CD4-positive, alpha-beta T cell (primary cell): ENCODE measurements around the gene SCN3B. TPM values are rescaled to one million over a fixed set of nuclear protein-coding genes. Genes with fewer than 3 reads are reported as not detected.

Experiments used
- ATAC-seq: fragments of 200-7000 bp; cut with Tn5 transposase; one replicate; pipeline ENCODE4 v1.10.0; 2022; ENCODE audit warnings: mild to moderate bottlenecking; ENCODE audit not compliant: poor library complexity
- CTCF ChIA-PET: fragments of 350-600 bp; sonication (Branson Sonifier 250); formaldehyde crosslinking; loops from one replicate; lab custom pipeline; 2021; ENCODE audit warnings: antibody characterized with exemption, inconsistent platforms; lab: Charles Lee
- POLR2A ChIA-PET: fragments of 350-600 bp; sonication (Branson Sonifier 250); formaldehyde crosslinking; loops from one replicate; lab custom pipeline; 2021; ENCODE audit warnings: antibody characterized with exemption, inconsistent platforms; lab: Charles Lee
- DNase-seq, 14 experiments: peaks; one replicate each; pipeline ENCODE4 v3.0.0-alpha.2; 2013 to 2020; ENCODE audit warnings: mixed read lengths in 2 of 14
- H3K27ac ChIP-seq, 2 donors: one replicate each; pipeline versions ENCODE4 v1.5.1 to v1.7.0; 2013; ENCODE audit warnings: low read length in 2 of 2, low read depth in 1 of 2, mild to moderate bottlenecking in 1 of 2
- H3K27me3 ChIP-seq, 2 experiments: 1 replicate in 1 of 2; 2 replicates in 1 of 2; pipeline versions ENCODE4 v1.6.1 to v1.7.0; 2013; ENCODE audit warnings: low read length in 2 of 2, control low read depth in 1 of 2, mild to moderate bottlenecking in 1 of 2, moderate library complexity in 1 of 2; ENCODE audit not compliant: insufficient read depth in 2 of 2, control insufficient read depth in 1 of 2
- H3K36me3 ChIP-seq: one replicate; pipeline ENCODE4 v1.6.1; 2013; ENCODE audit warnings: low read length, control low read depth; ENCODE audit not compliant: insufficient read depth
- H3K4me1 ChIP-seq: one replicate; pipeline ENCODE4 v1.6.1; 2013; ENCODE audit warnings: low read length, control low read depth; ENCODE audit not compliant: insufficient read depth
- H3K4me3 ChIP-seq: one replicate; pipeline ENCODE4 v1.5.1; 2013; ENCODE audit warnings: mild to moderate bottlenecking, low read length, moderate library complexity
- H3K9me3 ChIP-seq, 2 experiments: 1 replicate in 1 of 2; 2 replicates in 1 of 2; pipeline versions ENCODE4 v1.6.1 to v1.7.0; 2013; ENCODE audit warnings: low read length in 2 of 2, mild to moderate bottlenecking in 2 of 2, control low read depth in 1 of 2, moderate library complexity in 1 of 2; ENCODE audit not compliant: control insufficient read depth in 1 of 2, insufficient read depth in 1 of 2
- H3K27ac Mint-ChIP-seq: one replicate; pipeline ENCODE4 v1.8.0; 2020; ENCODE audit warnings: mixed read lengths
- H3K27me3 Mint-ChIP-seq: one replicate; pipeline ENCODE4 v1.8.0; 2021; ENCODE audit warnings: mixed read lengths
- H3K36me3 Mint-ChIP-seq: one replicate; pipeline ENCODE4 v1.8.0; 2021; ENCODE audit warnings: low read depth, mixed read lengths
- H3K4me1 Mint-ChIP-seq: one replicate; pipeline ENCODE4 v1.8.0; 2021; ENCODE audit warnings: low read depth, mixed read lengths
- H3K4me3 Mint-ChIP-seq: one replicate; pipeline ENCODE4 v1.8.0; 2020; ENCODE audit warnings: mild to moderate bottlenecking, mixed read lengths
- H3K9me3 Mint-ChIP-seq: one replicate; pipeline ENCODE4 v1.8.0; 2020; ENCODE audit warnings: mixed read lengths
- intact Hi-C, 2 experiments: fragments of 100-400 bp; cut with DNase I in 1 of 2; cut with micrococcal nuclease in 1 of 2; formaldehyde crosslinking; loops; one replicate each; pipeline versions ENCODE4 v1.15.1 to v1.9.0; 2023 to 2025; cut with DNase I, micrococcal nuclease
- total RNA-seq, 174 experiments: library from RNA in 2 of 174; stranded (reverse) in 2 of 174; gene quantifications; one replicate each; pipeline ENCODE4 v1.2.3 and lab custom pipeline; 2021 to 2026
- TF ChIP-seq, protein P1 (sequence below): fragments of 200-600 bp; IDR thresholded peaks from one replicate; pipeline ENCODE4 v1.8.0; 2022; ENCODE audit warnings: antibody characterized with exemption, mild to moderate bottlenecking

SCN3B gene
- total RNA-seq, 2 experiments from 2014 or later: not detected

DNA sequence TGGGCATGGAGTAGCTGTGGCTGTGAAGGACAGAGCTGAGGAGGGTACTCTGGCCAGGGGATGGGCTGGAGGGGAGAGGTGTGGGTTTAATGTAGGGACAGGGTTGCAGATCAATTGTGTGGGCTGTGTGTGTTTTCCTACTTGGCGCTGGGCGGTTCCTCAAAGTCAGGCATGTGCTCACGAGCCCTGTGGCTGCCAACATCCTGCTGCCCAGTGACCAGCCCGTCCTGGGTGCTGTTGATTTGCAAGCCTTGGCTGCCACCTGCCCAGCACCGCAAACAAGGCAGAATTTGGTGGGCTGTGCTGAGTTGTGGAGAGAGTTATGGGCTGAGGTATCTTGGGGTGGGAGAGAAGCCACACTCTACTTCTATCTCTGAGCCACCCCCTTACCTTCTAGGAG, 69.2 kb downstream of the SCN3B start:
- no peak overlapping the region for H3K4me3 Mint-ChIP-seq
- H3K4me1 Mint-ChIP-seq: peaks cover 9% of the 10 kb centered on the region
- H3K27me3 ChIP-seq: no peaks in the 10 kb centered on the region
- DNase-seq: no peak
- no peaks in the 10 kb centered on the region for H3K9me3 Mint-ChIP-seq
- CTCF ChIA-PET: no interaction called here
- H3K4me3 ChIP-seq: no peak overlapping the region
- ATAC-seq: no peak
- H3K36me3 ChIP-seq: no peaks in the 10 kb centered on the region
- intact Hi-C loops: no loop called here
- no peaks in the 10 kb centered on the region for H3K9me3 ChIP-seq
- TF ChIP-seq, protein P1, sequence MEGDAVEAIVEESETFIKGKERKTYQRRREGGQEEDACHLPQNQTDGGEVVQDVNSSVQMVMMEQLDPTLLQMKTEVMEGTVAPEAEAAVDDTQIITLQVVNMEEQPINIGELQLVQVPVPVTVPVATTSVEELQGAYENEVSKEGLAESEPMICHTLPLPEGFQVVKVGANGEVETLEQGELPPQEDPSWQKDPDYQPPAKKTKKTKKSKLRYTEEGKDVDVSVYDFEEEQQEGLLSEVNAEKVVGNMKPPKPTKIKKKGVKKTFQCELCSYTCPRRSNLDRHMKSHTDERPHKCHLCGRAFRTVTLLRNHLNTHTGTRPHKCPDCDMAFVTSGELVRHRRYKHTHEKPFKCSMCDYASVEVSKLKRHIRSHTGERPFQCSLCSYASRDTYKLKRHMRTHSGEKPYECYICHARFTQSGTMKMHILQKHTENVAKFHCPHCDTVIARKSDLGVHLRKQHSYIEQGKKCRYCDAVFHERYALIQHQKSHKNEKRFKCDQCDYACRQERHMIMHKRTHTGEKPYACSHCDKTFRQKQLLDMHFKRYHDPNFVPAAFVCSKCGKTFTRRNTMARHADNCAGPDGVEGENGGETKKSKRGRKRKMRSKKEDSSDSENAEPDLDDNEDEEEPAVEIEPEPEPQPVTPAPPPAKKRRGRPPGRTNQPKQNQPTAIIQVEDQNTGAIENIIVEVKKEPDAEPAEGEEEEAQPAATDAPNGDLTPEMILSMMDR: no peak
- H3K27ac ChIP-seq: no peak overlapping the region
- peaks cover 8% of the 10 kb centered on the region for H3K4me1 ChIP-seq
- H3K27me3 Mint-ChIP-seq: no peaks in the 10 kb centered on the region
- POLR2A ChIA-PET: no interaction called here
- H3K27ac Mint-ChIP-seq: no peak overlapping the region
- H3K36me3 Mint-ChIP-seq: no peaks in the 10 kb centered on the region

DNA sequence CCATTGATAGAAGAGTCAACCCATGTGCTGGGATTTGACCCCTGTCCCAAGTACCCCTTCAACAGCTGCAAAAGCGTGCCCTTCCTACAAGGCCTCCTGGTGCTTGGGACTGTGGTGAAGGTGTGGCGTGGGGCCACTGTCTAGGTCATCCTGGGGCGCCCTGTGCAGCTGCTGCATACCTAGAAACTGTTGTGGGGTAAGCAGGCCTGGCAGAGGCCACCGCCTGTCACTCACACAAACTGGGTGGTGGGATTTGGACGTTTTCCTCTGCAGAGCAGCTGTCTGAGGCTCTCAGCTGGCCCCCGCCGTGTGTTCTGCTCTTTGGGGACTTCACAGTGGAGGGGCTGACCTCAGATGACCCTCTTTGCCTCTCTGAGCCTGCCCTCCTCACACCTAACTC, 69.7 kb downstream of the SCN3B start:
- intact Hi-C loops: no loop called here
- ChIA-PET POLR2A (interaction anchor here (0.6 kb wide), 1 partner anchor 89 kb away, joined by 4 read pairs; no protein-coding TSS in a partner anchor), CTCF (no interaction called here)
- no peak for ATAC-seq
- H3K27me3 Mint-ChIP-seq: no peaks in the 10 kb centered on the region
- TF ChIP-seq, protein P1: no peak
- DNase-seq: no peak
- H3K9me3 Mint-ChIP-seq: no peaks in the 10 kb centered on the region
- H3K4me1 Mint-ChIP-seq: peaks cover 9% of the 10 kb centered on the region
- H3K9me3 ChIP-seq: no peaks in the 10 kb centered on the region
- H3K4me3 Mint-ChIP-seq: no peak overlapping the region
- H3K27me3 ChIP-seq: no peaks in the 10 kb centered on the region
- no peaks in the 10 kb centered on the region for H3K36me3 Mint-ChIP-seq
- no peak overlapping the region for H3K27ac Mint-ChIP-seq
- H3K4me1 ChIP-seq: peaks cover 9% of the 10 kb centered on the region
- H3K27ac ChIP-seq: no peak overlapping the region
- no peak overlapping the region for H3K4me3 ChIP-seq
- no peaks in the 10 kb centered on the region for H3K36me3 ChIP-seq

DNA sequence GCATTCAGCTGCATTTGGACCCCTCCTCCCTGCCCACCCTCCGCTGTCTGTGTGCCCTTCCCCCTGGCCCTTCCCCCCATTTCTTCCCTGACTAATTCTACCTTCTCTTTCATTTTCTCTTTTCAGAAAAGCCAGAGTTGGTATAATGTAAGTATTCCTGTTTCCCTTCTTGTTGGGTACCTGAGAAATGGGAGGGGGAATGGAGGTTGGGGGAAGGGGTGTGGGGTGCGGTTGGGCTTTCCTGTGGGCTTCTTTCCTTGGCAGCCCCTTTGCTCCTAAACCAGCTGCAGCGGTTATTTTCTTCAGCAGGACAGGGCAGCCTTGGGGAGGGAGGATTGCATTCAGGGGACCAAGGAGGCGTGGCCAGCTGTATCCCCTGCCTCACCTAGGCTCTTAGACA, 70.2 kb downstream of the SCN3B start:
- CTCF ChIA-PET: no interaction called here
- no peaks in the 10 kb centered on the region for H3K36me3 Mint-ChIP-seq

More for the DNA sequence above, 70.2 kb downstream of the SCN3B start:
- Histone ChIP-seq H3K36me3 (peaks cover 3% of the 10 kb centered on the region), H3K9me3 (no peaks in the 10 kb centered on the region), H3K4me1 (peaks cover 9% of the 10 kb centered on the region), H3K27me3 (no peaks in the 10 kb centered on the region), H3K4me3 (no peak overlapping the region), H3K27ac (no peak overlapping the region)
- TF ChIP-seq, protein P1: no peak
- Mint-ChIP-seq H3K4me3 (no peak overlapping the region), H3K27ac (no peak overlapping the region), H3K9me3 (no peaks in the 10 kb centered on the region), H3K27me3 (no peaks in the 10 kb centered on the region), H3K4me1 (peaks cover 9% of the 10 kb centered on the region)
- DNase-seq: no peak
- intact Hi-C loops: no loop called here
- ATAC-seq: no peak
- POLR2A ChIA-PET: interaction anchor here (0.6 kb wide), 1 partner anchor 88 kb away, joined by 4 read pairs; no protein-coding TSS in a partner anchor
